GM12878 (cell line): Measurements from ENCODE around the gene SLC7A1. TPM values are rescaled to one million over a fixed set of nuclear protein-coding genes. Genes with fewer than 3 reads are reported as not detected.

Experiments
- ATAC-seq: fragments of 200-7000 bp; cut with Tn5 transposase; 3 replicates; pipeline ENCODE4 v1.9.1; 2020; ENCODE audit warnings: mild to moderate bottlenecking, moderate library complexity
- BruUV-seq: library from RNA; stranded (reverse); fragments of 400-500 nt; replicated peaks from 2 replicates; lab custom pipeline; 2021; lab: Mats Ljungman, UMichigan
- CTCF ChIA-PET: fragments of 300-600 bp; sonication (Branson Sonifier 250); formaldehyde crosslinking; extraction: SDS; loops from one replicate; lab custom pipeline; 2021; ENCODE audit warnings: inconsistent platforms; lab: Yijun Ruan, JAX
- POLR2A ChIA-PET: fragments of 350-600 bp; formaldehyde crosslinking; extraction: SDS; loops from one replicate; lab custom pipeline; 2021; ENCODE audit warnings: inconsistent platforms; lab: Charles Lee
- RAD21 ChIA-PET: fragments of 300-600 bp; sonication (Branson Sonifier 250); formaldehyde crosslinking; loops from one replicate; lab custom pipeline; 2023; ENCODE audit warnings: antibody characterized with exemption; ENCODE audit not compliant: unreplicated experiment; lab: Charles Lee
- SMC1A ChIA-PET: fragments of 300-600 bp; sonication (Branson Sonifier 250); formaldehyde crosslinking; loops from one replicate; lab custom pipeline; 2023; ENCODE audit not compliant: unreplicated experiment, uncharacterized antibody; lab: Charles Lee
- DNase-seq: peaks from one replicate; pipeline ENCODE4 v3.0.0-alpha.2; 2011; ENCODE audit warnings: low read depth, low spot score
- FAIRE-seq: peaks from 3 replicates; lab custom pipeline; 2011; peaks lifted over from hg19 to GRCh38; lab: Jason Lieb, UNC
- H2AFZ ChIP-seq: 2 replicates; pipeline ENCODE4 v1.6.0; 2011; ENCODE audit warnings: low read depth, low read length, control low read depth; ENCODE audit not compliant: control insufficient read depth
- H3K27ac ChIP-seq: 2 replicates; pipeline ENCODE4 v1.5.1; 2011; ENCODE audit warnings: control low read depth; ENCODE audit not compliant: control insufficient read depth, insufficient read depth
- H3K27me3 ChIP-seq, 2 experiments: replicated peaks in 1 of 2; 2 replicates each; pipeline versions ENCODE4 v1.6.0 to v1.6.1; 2011; ENCODE audit warnings: low read length in 1 of 2; ENCODE audit not compliant: control insufficient read depth in 2 of 2, insufficient read depth in 2 of 2
- H3K36me3 ChIP-seq, 2 experiments: 2 replicates each; pipeline ENCODE4 v1.5.1; 2011; ENCODE audit warnings: low read length in 1 of 2; ENCODE audit not compliant: control insufficient read depth in 2 of 2, insufficient read depth in 2 of 2
- H3K4me1 ChIP-seq: 2 replicates; pipeline ENCODE4 v1.6.1; 2011; ENCODE audit warnings: mild to moderate bottlenecking, low read length, moderate library complexity, mixed read lengths; ENCODE audit not compliant: control insufficient read depth, insufficient read depth
- H3K4me2 ChIP-seq: 2 replicates; pipeline ENCODE4 v1.6.0; 2011; ENCODE audit warnings: control low read depth; ENCODE audit not compliant: control insufficient read depth, insufficient read depth
- H3K4me3 ChIP-seq: fragments of 200-600 bp; sonication (generic); 2 replicates; pipeline ENCODE4 v1.5.1; 2016
- H3K79me2 ChIP-seq: 2 replicates; pipeline ENCODE4 v1.6.0; 2011; ENCODE audit warnings: low read length; ENCODE audit not compliant: control insufficient read depth, insufficient read depth
- H3K9ac ChIP-seq: 2 replicates; pipeline ENCODE4 v1.8.0; 2011; ENCODE audit warnings: low read length, control low read depth, mixed read lengths; ENCODE audit not compliant: control insufficient read depth, insufficient read depth
- H3K9me3 ChIP-seq: replicated peaks from 3 replicates; pipeline ENCODE4 v1.5.1; 2011; ENCODE audit warnings: mild to moderate bottlenecking, low read length; ENCODE audit not compliant: control insufficient read depth, insufficient read depth
- H4K20me1 ChIP-seq: 2 replicates; pipeline ENCODE4 v1.6.0; 2011; ENCODE audit not compliant: control insufficient read depth, insufficient read depth
- CHD4 ChIP-seq: fragments of 200-600 bp; sonication (generic); IDR thresholded peaks from 2 replicates; pipeline ENCODE4 v1.6.1; 2016; ENCODE audit warnings: mild to moderate bottlenecking
- EED ChIP-seq: sonication (generic); IDR thresholded peaks from 2 replicates; pipeline ENCODE4 v1.6.1; 2016; ENCODE audit warnings: antibody characterized with exemption, low read depth
- EGR1 ChIP-seq, 2 experiments: IDR thresholded peaks; 1 replicate in 1 of 2; 2 replicates in 1 of 2; pipeline ENCODE4 v1.6.1; 2011 to 2012; ENCODE audit warnings: low read depth in 2 of 2, low read length in 2 of 2, borderline replicate concordance in 1 of 2, mild to moderate bottlenecking in 1 of 2, moderate library complexity in 1 of 2
- EZH2 ChIP-seq: IDR thresholded peaks from 2 replicates; pipeline ENCODE4 v1.6.1; 2012; ENCODE audit warnings: low read depth, mild to moderate bottlenecking, control low read depth, inconsistent platforms, low read length, borderline replicate concordance; ENCODE audit not compliant: control insufficient read depth
- IKZF1 ChIP-seq: fragments of 450-650 bp; conservative IDR thresholded peaks from 2 replicates; pipeline ENCODE4 v1.6.1; 2017; ENCODE audit warnings: antibody characterized with exemption, mild to moderate bottlenecking
- KLF5 ChIP-seq: fragments of 450-650 bp; IDR thresholded peaks from 2 replicates; pipeline ENCODE4 v1.6.1; 2014; ENCODE audit warnings: mild to moderate bottlenecking; ENCODE audit not compliant: partially characterized antibody
- MXI1 ChIP-seq: fragments of 150-350 bp; IDR thresholded peaks from 2 replicates; pipeline ENCODE4 v1.6.1; 2011; ENCODE audit warnings: low read depth, mild to moderate bottlenecking, inconsistent platforms, low read length, improper control_type of control experiment
- NBN ChIP-seq: fragments of 450-650 bp; IDR thresholded peaks from 2 replicates; pipeline ENCODE4 v1.6.1; 2016
- POLR2AphosphoS2 ChIP-seq: IDR thresholded peaks from 2 replicates; pipeline ENCODE4 v1.6.1; 2011; ENCODE audit warnings: low read depth, mild to moderate bottlenecking, low read length, improper control_type of control experiment, moderate library complexity
- PRDM15 ChIP-seq: fragments of 450-650 bp; formaldehyde crosslinking; IDR thresholded peaks from 2 replicates; pipeline ENCODE4 v1.4.0; 2020; ENCODE audit warnings: mild to moderate bottlenecking, moderate library complexity
- RCOR1 ChIP-seq: conservative IDR thresholded peaks from 2 replicates; pipeline ENCODE4 v1.6.1; 2012; ENCODE audit warnings: low read depth, low read length, improper control_type of control experiment
- SMAD1 ChIP-seq: fragments of 450-650 bp; IDR thresholded peaks from 2 replicates; pipeline ENCODE4 v1.6.1; 2018; ENCODE audit warnings: mild to moderate bottlenecking, low read depth; ENCODE audit not compliant: partially characterized antibody
- SMAD5 ChIP-seq: IDR thresholded peaks from 2 replicates; pipeline ENCODE4 v1.6.1; 2016; ENCODE audit warnings: antibody characterized with exemption, low read depth
- STAT3 ChIP-seq: IDR thresholded peaks from 2 replicates; pipeline ENCODE4 v1.6.1; 2011; ENCODE audit warnings: low read depth, low read length, improper control_type of control experiment
- TAF1 ChIP-seq: IDR thresholded peaks from 2 replicates; pipeline ENCODE4 v1.6.1; 2011; ENCODE audit warnings: mild to moderate bottlenecking, low read depth, low read length, borderline replicate concordance
- WRNIP1 ChIP-seq: IDR thresholded peaks from 2 replicates; pipeline ENCODE4 v1.6.1; 2011; ENCODE audit warnings: low read depth, low read length, improper control_type of control experiment, borderline replicate concordance
- YBX1 ChIP-seq: fragments of 450-650 bp; IDR thresholded peaks from 2 replicates; pipeline ENCODE4 v1.6.1; 2016; ENCODE audit warnings: antibody characterized with exemption
- YY1 ChIP-seq: IDR thresholded peaks from 2 replicates; pipeline ENCODE4 v1.6.1; 2011; ENCODE audit warnings: low read depth, mild to moderate bottlenecking, low read length
- ZNF384 ChIP-seq: IDR thresholded peaks from 2 replicates; pipeline ENCODE4 v1.6.1; 2012; ENCODE audit warnings: low read depth, mild to moderate bottlenecking, low read length, improper control_type of control experiment, borderline replicate concordance
- ZZZ3 ChIP-seq: IDR thresholded peaks from 2 replicates; pipeline ENCODE4 v1.6.1; 2011; ENCODE audit warnings: low read depth; ENCODE audit not compliant: control insufficient read depth, insufficient read length
- WGBS: methylation state at CpG from one replicate; pipeline ENCODE4 v1.1.6; 2016; ENCODE audit warnings: low lambda C conversion rate; ENCODE audit not compliant: insufficient replicate concordance, insufficient coverage; ENCODE audit errors: missing lambda C conversion rate; 5-methylcytosine and 5-hydroxymethylcytosine counted together
- in situ Hi-C: fragments of 300-500 bp; cut with MboI; formaldehyde crosslinking; loops from 9 replicates; pipeline ENCODE4 v1.14.3; 2018; ENCODE audit warnings: mixed read lengths
- intact Hi-C: fragments of 100-400 bp; cut with micrococcal nuclease; formaldehyde crosslinking; loops from one replicate; pipeline ENCODE4 v1.14.2; 2022; ENCODE audit not compliant: unreplicated experiment
- polyA plus RNA-seq, 11 experiments: library from polyadenylated mRNA; depleted of rRNA in 4 of 11; unstranded in 6 of 11; stranded (reverse) in 5 of 11; fragments of >200 nt; fragmentation: Nextera tagmentation in 4 of 11; fragmentation: Illumina TruSeq in 1 of 11; extraction: Ambion mirVana in 4 of 11; extraction: Trizol in 1 of 11; gene quantifications; 1 replicate in 1 of 11; 2 replicates in 10 of 11; pipeline versions ENCODE4 v1.2.1 to v1.2.3, GENCODE V29; 2011 to 2016; ENCODE audit warnings: inconsistent platforms in 2 of 11, missing spikeins in 2 of 11, low read depth in 1 of 11
- total RNA-seq, 4 experiments: library from RNA; depleted of rRNA in 3 of 4; stranded (reverse); fragments of >200 nt in 3 of 4; fragmentation: Illumina TruSeq in 1 of 4; extraction: Trizol in 1 of 4; gene quantifications; 2 replicates each; pipeline versions ENCODE4 v1.2.1 to v1.2.3, GENCODE V29; 2013 to 2021
- TF ChIP-seq, protein P1 (sequence below): fragments of 450-650 bp; IDR thresholded peaks from 2 replicates; pipeline ENCODE4 v1.6.1; 2017; ENCODE audit warnings: mild to moderate bottlenecking, low read depth, inconsistent platforms; ENCODE audit not compliant: poor library complexity, severe bottlenecking

Gene SLC7A1
- total and polyA plus RNA-seq, 10 of the 15 experiments (the other 5 are each of a cell fraction or from before 2014, with no cell fraction given), result 6.4 to 91.7 (median 23.4) TPM

DNA sequence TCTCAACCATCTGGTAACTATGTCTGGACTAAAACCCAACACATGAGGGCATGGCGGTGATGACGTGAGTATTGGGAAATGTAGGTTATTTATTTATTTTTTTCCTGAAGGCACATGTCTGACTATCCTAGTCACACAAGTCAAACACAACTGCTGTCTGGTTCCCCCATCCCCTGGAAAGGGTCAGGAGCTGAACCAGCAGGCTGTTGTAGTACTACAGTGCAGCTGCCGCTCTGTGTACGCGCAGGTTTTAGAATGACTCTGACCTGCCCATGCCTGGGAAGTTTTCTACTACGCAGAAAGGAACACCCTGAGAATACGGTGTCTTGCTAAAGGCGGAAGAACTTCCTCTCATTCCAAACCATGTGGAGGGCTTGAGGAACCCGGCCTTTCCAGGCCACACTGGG is 1.2 kb downstream of the SLC7A1 start:
- peaks cover 60% of the 10 kb centered on the region for H3K79me2 ChIP-seq
- H3K27me3 ChIP-seq, result no peaks in the 10 kb centered on the region
- DNase-seq, result peak; percentile 21
- H3K4me2 ChIP-seq, result peak overlapping the region; percentile 93
- H3K4me3 ChIP-seq, result peak overlapping the region; percentile 70
- H3K27ac ChIP-seq, result peak overlapping the region; percentile 96
- SMC1A ChIA-PET, result no interaction called here
- POLR2A ChIA-PET, result no interaction called here
- H3K4me1 ChIP-seq, result peaks cover 3% of the 10 kb centered on the region; the same call in 1 of the 2 replicates
- H3K9me3 ChIP-seq, result no peaks in the 10 kb centered on the region
- H3K9ac ChIP-seq, result peak overlapping the region; percentile 91
- H4K20me1 ChIP-seq, result peaks cover 6% of the 10 kb centered on the region; the same call in 1 of the 2 replicates
- peak; percentile 54 for FAIRE-seq
- RAD21 ChIA-PET, result no interaction called here
- in situ Hi-C loops, result no loop called here
- peak overlapping the region; percentile 68 for H2AFZ ChIP-seq
- peak; percentile 62 for ATAC-seq
- BruUV-seq, result no TSS peak
- 1% methylated on average over 9 of the region's 9 CpGs for WGBS
- H3K36me3 ChIP-seq, result peaks cover 0 to 6% of the 10 kb centered on the region in 2 experiments; a peak in 3 of 4 replicates
- CTCF ChIA-PET, result no interaction called here
- intact Hi-C loops, result loop anchor here (5.0 to 10.0 kb wide), 2 partner anchors 163 to 250 kb away; no protein-coding TSS in a partner anchor
- no peak for TF ChIP-seq RCOR1
- TF ChIP-seq, protein P1, sequence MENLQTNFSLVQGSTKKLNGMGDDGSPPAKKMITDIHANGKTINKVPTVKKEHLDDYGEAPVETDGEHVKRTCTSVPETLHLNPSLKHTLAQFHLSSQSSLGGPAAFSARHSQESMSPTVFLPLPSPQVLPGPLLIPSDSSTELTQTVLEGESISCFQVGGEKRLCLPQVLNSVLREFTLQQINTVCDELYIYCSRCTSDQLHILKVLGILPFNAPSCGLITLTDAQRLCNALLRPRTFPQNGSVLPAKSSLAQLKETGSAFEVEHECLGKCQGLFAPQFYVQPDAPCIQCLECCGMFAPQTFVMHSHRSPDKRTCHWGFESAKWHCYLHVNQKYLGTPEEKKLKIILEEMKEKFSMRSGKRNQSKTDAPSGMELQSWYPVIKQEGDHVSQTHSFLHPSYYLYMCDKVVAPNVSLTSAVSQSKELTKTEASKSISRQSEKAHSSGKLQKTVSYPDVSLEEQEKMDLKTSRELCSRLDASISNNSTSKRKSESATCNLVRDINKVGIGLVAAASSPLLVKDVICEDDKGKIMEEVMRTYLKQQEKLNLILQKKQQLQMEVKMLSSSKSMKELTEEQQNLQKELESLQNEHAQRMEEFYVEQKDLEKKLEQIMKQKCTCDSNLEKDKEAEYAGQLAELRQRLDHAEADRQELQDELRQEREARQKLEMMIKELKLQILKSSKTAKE, result peak; percentile 22
- TF ChIP-seq MXI1, result peak; percentile 47
- TF ChIP-seq SMAD5, result no peak
- TF ChIP-seq EED, result peak; percentile 59; the same call in 1 of the 2 replicates
- no peak for TF ChIP-seq STAT3
- no peak for TF ChIP-seq ZNF384
- no peak for TF ChIP-seq IKZF1
- TF ChIP-seq PRDM15 (CRISPR knock-in tag), result no peak
- TF ChIP-seq NBN, result peak; percentile 34; the same call in 1 of the 2 replicates
- TF ChIP-seq WRNIP1, result 0 out of 2 replicates have a peak, but pooled peaks have one; percentile 64
- no peak for TF ChIP-seq EGR1 (IDR thresholded peaks at IDR 0.05; ENCODE audit: borderline replicate concordance in 1 of 2, low read depth in 2 of 2, low read length in 2 of 2)
- TF ChIP-seq CHD4, result no peak
- TF ChIP-seq YY1, result 0 out of 2 replicates have a peak, but pooled peaks have one; percentile 10
- 0 out of 2 replicates have a peak, but pooled peaks have one; percentile 19 for TF ChIP-seq TAF1
- TF ChIP-seq POLR2AphosphoS2, result no peak
- TF ChIP-seq SMAD1, result peak; percentile 31
- TF ChIP-seq YBX1, result no peak
- no peak for TF ChIP-seq KLF5
- TF ChIP-seq ZZZ3, result no peak
- no peak for TF ChIP-seq EZH2
